Fibroblast of skin of right quadriceps (primary cell): ENCODE results near the gene MLKL.
"Not testable (repeated sequence)": the region's sequence is repeated elsewhere in the genome, so short reads cannot be mapped to it uniquely, and the experiment has no call there.

Experiments used
- DNase-seq: peaks from one replicate; pipeline ENCODE4 v3.0.0-alpha.2; 2013

MLKL gene

GRCh38 chr16:74731853-74732477 lies 31.3 kb upstream of the MLKL start:
- no peak for DNase-seq

DNA sequence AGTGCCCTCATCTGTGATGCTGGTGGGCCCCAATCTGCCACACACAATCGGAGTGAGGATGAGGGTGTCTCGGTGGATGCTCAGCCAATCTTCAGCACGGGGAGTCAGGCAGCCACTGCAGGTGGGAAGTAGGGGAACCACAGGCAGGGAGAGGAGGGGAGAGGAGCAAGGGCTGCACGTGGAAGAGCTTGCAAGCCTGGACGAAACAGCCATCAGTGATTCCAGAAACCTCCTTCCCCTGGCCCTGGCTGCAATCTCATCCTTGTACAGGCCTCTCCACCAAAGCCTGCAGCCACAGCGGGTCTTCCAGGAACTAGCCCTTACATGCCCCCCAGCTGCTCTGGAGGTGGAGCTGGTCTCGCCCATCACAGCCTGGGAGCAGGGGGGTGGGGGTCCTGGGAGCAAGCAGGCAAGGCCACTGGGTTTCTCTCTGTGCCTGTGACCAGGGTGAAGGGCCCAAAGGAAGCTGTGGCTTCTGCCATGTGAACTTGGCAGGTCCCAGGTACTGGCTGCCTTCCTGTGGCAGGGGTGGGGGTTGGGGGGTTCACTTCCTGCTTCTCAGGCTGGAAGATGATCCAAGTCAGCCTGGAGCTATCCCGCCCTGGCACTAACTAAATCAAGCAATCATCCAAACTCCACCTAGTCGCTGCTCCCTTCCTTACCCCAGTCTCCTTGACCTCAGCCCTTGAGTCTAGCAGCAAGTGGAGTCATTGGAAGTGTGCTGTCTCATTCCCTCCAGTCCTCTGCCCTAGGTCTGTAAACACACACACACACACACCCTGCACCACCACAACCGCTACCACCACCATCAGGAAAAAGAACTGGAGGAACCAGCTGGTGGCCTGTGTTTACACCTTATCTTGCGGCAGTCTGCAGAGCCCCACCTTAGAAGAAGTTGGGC lies 29.4 kb upstream of the MLKL start:
- no peak for DNase-seq

GRCh38 chr16:74727903-74728302 lies 27.2 kb upstream of the MLKL start:
- no peak for DNase-seq

DNA sequence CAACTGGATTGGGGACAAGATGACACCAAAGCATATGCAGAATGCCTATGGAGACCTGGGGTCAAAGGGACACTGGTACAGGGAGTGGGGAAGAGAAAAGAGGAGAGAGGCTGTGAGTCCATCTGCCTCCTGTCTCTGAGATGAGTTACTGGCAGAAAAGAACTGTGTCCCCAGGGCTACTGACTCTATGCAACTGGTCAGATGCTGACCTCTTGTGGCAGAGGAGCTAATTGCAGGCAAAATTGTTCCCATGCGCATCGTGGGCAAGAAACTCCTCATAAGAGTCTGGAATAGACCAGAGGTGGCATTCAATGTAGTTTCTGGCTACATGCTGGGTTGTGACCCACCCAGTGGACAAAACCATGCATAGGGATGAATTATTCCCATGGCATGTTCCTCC lies 26.1 kb upstream of the MLKL start:
- DNase-seq: no peak

DNA sequence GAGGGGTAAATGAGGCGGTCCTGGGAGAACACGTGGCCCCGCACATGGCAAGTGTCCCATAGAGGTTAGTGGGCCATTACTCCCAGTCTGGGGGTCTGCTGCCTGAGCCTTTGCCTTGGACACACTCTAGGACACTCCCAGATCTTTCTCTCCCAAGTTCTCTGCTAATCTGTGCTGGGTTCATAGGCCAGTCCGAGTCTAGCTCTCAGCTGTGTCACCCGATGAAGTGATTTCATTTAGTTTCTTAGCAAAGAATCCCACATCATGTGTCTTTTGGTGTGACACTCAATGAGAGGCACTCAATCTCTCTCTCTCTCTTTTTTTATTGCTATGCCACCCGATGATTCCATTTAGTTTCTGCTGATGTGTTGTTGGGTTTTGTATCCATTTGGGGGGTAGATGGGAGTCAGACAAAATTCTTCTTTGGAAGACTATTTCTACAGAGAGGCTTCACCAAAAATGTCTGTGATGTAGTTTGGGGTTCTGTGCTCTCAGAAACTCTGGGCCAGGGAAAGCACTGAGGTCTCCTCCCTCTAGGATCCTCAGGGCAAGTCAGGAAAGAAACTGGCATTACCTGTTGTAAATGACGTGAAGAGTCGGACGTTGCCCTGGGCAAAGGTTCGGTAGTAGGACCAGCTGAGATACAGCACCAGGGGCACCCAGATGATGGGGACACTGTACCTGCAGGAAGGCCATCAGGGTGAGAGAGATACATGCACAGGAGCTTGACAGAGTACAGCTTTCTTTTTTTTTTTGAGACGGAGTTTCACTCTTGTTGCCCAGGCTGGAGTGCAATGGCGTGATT lies 25.2 kb upstream of the MLKL start:
- DNase-seq: no peak

DNA sequence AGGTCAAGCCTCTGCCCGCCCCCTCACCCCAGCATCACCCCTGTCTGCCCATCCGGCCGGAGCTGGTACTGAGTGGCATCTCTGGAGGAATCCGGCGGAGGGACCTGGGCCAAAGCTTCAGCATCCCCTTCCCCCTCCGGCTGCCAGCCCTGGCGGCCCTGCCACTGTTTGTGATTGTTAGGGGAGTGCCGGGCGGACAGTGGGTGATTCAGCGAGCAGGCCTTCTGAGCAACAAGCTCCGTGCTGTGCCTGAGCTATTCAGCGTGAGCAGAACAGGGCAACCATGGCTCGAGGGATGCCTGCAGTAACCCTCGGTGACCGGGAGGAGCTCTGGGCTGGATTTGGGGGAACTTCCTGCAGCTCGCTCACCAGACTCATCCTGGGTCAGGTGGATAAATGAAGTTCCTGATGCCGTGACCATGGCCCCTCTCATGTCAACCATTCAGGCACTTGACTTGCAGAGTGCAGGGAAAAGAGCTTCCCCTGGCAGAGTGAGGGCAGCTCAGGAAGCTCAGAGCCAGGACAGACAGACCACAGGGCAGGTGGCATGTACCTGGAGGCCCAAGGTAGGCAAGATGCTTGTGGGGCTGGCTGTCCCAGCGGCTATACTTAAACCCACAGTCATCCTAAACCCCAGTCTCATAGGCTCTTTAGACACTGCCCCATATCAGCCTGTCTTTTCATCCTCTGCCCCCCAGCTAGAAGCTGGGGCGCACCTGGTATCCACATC lies 24.3 kb upstream of the MLKL start:
- DNase-seq: peak; percentile 21

- DNase-seq: no peak
Measured at GRCh38 chr16:74723256-74723655, 22.6 kb upstream of the MLKL start.

DNA sequence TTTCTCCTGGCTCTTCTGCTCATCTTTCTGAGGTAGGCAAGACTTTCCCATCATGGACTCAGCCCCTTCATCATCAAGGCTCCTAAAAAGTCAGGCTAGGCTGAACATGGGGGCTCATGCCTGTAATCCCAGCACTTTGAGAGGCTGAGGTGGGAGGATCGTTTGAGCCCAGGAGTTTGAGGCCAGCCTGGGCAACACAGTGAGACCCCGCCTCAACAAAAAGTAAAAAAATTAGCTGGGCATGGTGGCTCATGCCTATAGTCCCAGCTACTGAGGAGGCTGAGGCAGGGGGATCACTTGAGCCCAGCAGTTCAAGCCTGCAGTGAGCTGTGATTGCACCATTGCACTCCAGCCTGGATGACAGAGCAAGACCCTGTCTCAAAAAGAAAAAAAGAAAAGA lies 21.5 kb upstream of the MLKL start:
- DNase-seq: not testable (repeated sequence)

DNA sequence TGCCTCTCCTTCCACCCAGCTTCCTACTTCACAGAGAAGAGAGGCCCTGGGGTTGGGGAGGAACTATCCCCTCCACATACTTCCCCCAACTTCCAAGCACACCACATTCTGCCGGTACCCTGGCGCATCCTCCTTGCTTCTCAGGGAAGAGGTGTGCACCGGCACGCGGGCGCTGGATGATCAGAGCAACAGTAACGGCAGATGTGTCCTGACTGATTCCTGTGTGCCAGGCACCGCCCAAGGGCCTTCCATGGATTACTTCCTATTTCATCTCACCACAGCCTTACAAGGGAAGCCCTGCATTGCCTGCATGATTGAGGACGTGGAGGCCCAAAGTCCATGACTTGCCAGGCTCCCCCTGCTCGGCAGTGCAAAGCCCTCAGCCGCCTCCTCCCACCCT lies 21.1 kb upstream of the MLKL start:
- DNase-seq: no peak

- DNase-seq: no peak
Measured at GRCh38 chr16:74720579-74720978, 19.9 kb upstream of the MLKL start.

GRCh38 chr16:74718741-74719610 lies 18.3 kb upstream of the MLKL start:
- DNase-seq: no peak

DNA sequence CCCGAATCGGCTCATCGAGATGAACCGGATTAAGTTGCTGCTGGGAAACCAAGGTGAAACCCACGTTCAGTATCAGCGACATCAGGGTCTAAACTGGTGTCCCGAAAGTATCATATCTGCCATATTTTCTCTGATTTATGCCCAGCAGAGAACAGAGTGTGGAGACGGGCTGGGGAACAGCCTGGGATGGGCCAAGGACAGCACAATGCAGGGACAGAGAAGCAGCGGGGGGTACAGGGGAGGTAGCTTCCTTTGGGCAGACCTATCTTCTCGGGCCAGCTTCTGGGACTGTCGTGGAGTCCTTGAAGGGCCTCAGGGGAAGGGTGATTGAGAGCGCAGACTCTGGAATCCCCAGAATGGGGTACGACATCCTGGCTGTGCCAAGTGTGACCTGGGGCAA lies 17.5 kb upstream of the MLKL start:
- no peak for DNase-seq

- no peak for DNase-seq
Measured at GRCh38 chr16:74717367-74717766, 16.7 kb upstream of the MLKL start.

DNA sequence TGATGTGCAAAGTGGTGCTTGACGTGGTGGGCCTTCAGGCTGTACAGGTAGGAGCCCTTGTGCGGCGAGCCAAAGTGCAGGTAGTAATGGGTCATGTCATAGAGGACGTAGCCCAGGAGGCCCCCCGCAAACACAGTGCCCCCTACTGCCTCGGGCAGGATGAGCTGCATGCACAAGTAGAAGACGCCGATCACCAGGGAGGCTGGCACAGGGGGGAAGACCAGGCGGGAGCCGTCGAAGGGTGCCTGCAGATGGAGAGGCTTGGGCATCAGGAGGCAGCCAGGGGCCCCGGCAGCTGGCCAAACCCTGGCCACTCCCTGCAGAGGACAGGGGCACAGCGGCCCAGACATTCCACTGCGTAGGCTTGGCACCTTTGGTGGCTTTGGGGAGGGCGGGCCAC lies 15.7 kb upstream of the MLKL start:
- no peak for DNase-seq

DNA sequence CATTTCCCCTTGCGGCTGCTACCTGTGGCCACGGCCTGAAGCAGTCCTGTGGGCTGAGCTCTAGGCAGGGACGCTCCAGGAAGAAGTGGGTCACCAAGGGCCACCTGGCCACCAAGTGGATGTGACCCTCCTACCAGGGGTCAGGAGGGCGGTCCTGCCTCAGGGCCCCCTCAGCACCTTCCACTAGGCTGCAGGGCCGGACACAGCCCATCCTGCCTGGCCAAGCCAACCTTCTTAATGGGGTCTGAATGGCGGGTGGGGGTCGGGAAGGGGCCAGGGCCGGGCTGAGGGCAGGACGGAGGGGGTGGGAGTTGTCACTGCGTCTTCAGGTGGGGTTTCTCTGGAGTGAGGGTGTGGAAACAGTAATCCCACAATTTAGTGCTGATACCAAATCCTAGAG lies 13.2 kb upstream of the MLKL start:
- DNase-seq: no peak

GRCh38 chr16:74713325-74713724 lies 12.7 kb upstream of the MLKL start:
- no peak for DNase-seq

DNA sequence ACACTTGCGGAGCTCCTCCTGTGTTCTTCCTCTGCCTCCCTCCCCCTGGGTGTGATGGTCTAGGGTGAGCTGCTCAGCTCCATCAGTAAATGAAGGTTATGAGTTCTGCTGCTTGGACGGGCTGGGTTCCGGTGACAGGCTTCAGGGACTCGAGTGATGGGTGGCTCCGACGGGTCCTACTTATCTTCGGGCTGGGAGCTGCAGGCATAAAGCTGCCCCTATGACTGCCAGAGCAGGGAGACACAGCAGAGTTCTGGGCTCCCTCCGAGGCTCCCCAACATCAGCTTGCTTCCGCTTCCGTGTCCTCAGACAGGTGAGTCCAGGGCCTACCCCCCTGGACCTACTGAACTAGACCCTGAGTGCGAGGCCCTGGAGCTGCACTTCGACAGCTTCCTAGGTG lies 11.3 kb upstream of the MLKL start:
- DNase-seq: no peak

DNA sequence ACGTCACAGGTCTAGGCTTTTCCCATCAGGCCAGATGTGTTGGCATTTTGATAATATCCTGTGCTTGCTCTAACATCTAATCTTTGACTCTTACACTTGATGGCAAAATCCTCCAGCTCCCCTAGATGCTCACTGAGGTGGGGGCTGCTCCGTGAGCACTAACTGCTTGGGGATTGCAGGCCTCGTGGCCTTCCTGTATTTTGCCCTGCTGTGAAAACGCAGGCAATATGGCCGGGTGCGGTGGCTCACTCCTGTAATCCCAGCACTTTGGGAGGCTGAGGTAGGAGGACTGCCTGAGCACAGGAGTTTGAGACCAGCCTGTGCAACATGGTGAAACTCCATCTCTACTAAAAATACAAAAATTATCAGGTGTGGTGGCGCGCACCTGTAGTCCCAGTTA lies 9.7 kb upstream of the MLKL start:
- no peak for DNase-seq

GRCh38 chr16:74709441-74709877 lies 8.8 kb upstream of the MLKL start:
- DNase-seq: peak; percentile 55

DNA sequence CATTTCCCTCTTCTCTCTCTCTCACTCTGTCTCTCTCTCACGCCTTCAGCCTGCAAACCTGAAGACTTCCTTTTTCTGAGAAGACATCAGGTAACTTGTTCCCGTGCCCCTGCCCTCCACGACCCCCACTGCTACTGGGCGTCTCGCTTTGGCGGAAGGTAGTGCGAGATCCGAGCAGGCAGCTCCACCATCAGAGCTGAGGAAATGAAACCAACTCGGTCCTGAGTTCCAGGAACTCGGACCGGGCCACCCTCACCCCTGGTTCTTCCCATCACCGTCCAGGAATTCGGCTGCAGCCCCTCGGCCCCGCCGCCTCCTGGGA lies 585 bp downstream of the MLKL start:
- no peak for DNase-seq

DNA sequence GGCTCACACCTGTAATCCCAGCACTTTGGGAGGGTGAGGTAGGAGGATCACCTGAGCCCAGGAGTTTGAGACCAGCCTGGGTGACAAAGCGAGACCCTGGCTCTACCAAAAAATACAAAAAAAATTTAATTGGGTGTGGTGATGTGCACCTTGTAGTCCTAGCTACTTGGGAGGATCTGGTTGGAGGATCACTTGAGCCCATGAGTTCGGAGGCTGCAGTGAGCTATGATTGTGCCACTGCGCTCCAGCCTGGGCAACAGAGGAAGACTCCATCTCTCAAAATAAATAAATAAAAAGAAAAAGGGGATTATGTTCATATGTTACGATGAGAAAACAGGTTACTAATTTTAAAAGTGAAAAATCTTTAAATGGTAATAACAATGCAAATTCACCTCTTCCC lies 996 bp downstream of the MLKL start:
- DNase-seq: no peak

GRCh38 chr16:74698222-74698621 lies 2.4 kb downstream of the MLKL start:
- DNase-seq: no peak
